ENCODE results near the gene ZNF385D. TPM values are rescaled to one million over a fixed set of nuclear protein-coding genes. Genes with fewer than 3 reads are reported as not detected.

The ZNF385D gene
- total RNA-seq, 4 donors from 2014 or later: 2.7 to 41.4 (median 8.8) TPM

DNA sequence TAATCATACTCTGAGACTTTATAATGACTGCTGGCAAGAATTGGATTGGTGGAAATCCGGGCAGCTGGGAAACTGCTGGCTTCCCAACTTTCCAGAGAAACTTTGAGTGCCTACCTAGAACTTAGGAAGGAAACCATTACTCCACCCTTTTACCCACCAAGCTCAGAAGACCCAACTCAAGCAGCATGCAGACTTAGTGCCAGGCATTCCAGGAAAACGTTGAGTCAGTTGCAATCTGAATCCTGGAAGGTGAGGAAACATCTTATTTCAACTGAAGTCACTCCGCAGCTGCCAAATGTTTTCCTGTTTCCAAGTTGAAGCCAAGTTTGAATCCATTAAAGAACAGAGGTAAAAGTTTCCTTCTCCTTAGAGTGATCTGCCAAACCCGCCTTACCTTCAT, 126.5 kb downstream of the ZNF385D start:
- no peak for DNase-seq (ENCODE audit: low spot score)
- ATAC-seq (ENCODE audit: low FRiP score): no peak
- TF ChIP-seq, protein P1, sequence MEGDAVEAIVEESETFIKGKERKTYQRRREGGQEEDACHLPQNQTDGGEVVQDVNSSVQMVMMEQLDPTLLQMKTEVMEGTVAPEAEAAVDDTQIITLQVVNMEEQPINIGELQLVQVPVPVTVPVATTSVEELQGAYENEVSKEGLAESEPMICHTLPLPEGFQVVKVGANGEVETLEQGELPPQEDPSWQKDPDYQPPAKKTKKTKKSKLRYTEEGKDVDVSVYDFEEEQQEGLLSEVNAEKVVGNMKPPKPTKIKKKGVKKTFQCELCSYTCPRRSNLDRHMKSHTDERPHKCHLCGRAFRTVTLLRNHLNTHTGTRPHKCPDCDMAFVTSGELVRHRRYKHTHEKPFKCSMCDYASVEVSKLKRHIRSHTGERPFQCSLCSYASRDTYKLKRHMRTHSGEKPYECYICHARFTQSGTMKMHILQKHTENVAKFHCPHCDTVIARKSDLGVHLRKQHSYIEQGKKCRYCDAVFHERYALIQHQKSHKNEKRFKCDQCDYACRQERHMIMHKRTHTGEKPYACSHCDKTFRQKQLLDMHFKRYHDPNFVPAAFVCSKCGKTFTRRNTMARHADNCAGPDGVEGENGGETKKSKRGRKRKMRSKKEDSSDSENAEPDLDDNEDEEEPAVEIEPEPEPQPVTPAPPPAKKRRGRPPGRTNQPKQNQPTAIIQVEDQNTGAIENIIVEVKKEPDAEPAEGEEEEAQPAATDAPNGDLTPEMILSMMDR (IDR thresholded peaks at IDR 0.05): no peak

- no peak for ATAC-seq (ENCODE audit: low FRiP score)
- TF ChIP-seq, protein P1 (IDR thresholded peaks at IDR 0.05): no peak
- DNase-seq (ENCODE audit: low spot score): no peak
These were observed 129.8 kb downstream of the ZNF385D start for GRCh38 chr3:21621181-21621651.

- TF ChIP-seq, protein P1 (IDR thresholded peaks at IDR 0.05): no peak
- DNase-seq (ENCODE audit: low spot score) (no peak), ATAC-seq (ENCODE audit: low FRiP score) (no peak)
These were observed 130.4 kb downstream of the ZNF385D start for GRCh38 chr3:21620511-21621155.

DNA sequence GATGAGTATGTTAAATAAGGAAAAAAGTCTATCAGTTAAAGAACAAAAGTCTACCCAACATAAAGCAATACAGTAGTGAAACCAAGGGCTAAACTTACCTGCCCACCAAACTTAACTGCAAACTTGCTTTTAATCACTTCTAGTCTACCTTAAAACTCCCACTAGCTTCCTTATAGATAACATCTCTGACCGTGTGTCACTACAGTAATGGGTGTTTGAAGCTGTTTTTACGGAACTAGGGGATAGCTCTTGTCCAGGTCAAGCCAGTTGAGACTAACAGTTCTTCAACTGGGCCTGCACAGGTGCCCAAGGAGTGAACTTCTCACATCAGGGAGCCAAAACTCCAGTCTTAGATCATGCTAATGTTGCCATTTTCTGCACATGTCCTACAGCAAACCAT, 132.3 kb downstream of the ZNF385D start:
- no peak for DNase-seq (ENCODE audit: low spot score)
- ATAC-seq (ENCODE audit: low FRiP score): no peak
- TF ChIP-seq, protein P1 (IDR thresholded peaks at IDR 0.05): no peak

DNA sequence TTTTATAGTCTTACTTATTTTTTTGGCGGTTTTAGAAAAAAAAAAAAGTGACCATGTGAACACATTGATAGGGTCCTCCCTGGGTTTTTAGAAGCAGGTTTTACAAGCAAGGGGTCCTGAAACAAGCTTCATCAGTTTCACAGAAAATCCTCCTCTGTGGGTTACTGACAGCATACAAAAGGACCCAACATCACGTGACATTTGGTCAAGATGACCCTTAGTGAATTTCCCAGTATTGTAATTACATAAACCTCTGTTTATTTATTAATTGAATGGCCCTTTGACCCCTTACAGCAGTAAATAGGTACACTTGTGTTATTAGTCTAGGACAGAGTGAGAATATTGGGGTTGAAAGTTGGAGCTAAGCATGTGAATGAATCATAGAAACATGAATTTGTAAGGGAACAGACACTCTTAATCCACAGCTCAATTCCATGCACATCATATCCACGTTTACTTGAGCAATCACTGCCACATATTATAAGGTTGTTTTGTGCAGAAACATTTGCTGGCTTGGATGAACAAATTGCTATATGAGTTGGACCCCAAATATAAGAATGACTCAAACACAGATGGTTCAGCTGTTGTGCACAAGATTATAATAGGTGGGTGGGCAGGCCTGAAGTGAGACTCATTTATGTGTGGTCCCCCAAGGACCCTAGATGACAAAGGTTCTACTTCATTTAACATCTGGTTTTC, 137.5 kb downstream of the ZNF385D start:
- no peak for DNase-seq (ENCODE audit: low spot score)
- ATAC-seq (ENCODE audit: low FRiP score): no peak
- TF ChIP-seq, protein P1 (IDR thresholded peaks at IDR 0.05): no peak

DNA sequence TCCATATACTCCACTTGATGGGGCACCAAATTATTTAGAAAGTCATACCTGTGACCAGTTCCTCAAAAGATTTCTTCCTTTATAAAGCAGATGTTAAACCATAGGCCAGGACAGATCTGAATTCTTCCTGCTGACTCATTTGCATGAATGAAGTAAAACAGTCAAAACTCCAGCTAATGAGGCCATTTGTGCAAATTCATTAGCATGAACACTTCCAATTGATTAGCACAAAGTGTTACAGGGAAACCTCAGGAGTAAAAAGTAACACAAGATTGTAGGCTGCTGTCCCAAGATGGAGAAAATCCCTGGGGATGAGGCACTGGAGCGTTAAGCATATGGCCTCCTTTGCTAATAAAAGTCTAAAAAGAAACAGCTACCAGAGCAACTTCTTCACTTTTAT, 149.8 kb downstream of the ZNF385D start:
- TF ChIP-seq, protein P1 (IDR thresholded peaks at IDR 0.05): no peak
- ATAC-seq (ENCODE audit: low FRiP score) (no peak), DNase-seq (ENCODE audit: low spot score) (no peak)

GRCh38 chr3:21599890-21600289, 151.1 kb downstream of the ZNF385D start:
- TF ChIP-seq, protein P1 (IDR thresholded peaks at IDR 0.05): no peak
- DNase-seq (ENCODE audit: low spot score): no peak

More at GRCh38 chr3:21599890-21600289, 151.1 kb downstream of the ZNF385D start:
- ATAC-seq (ENCODE audit: low FRiP score): no peak

All from omental fat pad (tissue), 4 donors.